Measurements from ENCODE around the gene ZBTB17. TPM values are rescaled to one million over a fixed set of nuclear protein-coding genes. Genes with fewer than 3 reads are reported as not detected.
"Not testable (repeated sequence)": the region's sequence is repeated elsewhere in the genome, so short reads cannot be mapped to it uniquely, and the experiment has no call there.

Gene ZBTB17
- total RNA-seq, 1 donor from 2014 or later = 86.9 TPM

DNA sequence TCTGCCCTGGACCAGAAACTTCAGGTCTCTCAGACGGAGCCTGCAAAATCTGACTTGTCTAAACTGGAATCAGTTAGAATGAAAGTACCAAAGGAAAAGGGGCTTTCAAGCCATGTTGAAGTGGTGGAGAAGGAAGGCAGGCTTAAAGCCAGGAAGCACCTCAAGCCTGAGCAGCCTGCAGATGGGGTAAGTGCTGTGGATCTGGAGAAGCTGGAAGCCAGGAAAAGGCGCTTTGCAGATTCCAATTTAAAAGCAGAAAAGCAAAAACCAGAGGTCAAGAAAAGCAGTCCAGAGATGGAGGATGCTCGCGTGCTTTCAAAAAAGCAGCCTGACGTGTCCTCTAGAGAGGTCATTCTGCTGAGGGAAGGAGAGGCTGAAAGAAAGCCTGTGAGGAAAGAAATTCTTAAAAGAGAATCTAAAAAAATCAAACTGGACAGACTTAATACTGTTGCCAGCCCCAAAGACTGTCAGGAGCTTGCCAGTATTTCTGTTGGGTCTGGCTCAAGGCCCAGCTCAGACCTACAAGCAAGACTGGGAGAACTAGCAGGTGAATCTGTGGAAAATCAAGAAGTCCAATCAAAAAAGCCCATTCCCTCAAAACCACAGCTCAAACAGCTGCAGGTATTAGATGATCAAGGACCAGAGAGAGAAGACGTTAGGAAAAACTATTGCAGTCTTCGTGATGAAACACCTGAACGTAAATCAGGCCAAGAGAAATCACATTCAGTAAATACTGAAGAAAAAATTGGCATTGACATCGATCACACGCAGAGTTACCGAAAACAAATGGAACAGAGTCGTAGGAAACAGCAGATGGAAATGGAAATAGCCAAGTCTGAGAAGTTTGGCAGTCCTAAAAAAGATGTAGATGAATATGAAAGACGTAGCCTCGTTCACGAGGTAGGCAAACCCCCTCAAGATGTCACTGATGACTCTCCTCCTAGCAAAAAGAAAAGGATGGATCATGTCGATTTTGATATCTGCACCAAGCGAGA is 46.6 kb downstream of the ZBTB17 start:
- Mint-ChIP-seq H3K27ac (ENCODE audit: unreplicated experiment) (no peak overlapping the region), H3K27me3 (ENCODE audit: unreplicated experiment) (peaks cover 2% of the 10 kb centered on the region), H3K4me3 (ENCODE audit: unreplicated experiment) (no peak overlapping the region), H3K36me3 (ENCODE audit: unreplicated experiment) (peaks cover 21% of the 10 kb centered on the region), H3K4me1 (ENCODE audit: low read depth, unreplicated experiment) (no peaks in the 10 kb centered on the region), H3K9me3 (ENCODE audit: unreplicated experiment) (peaks cover 9% of the 10 kb centered on the region)
- TF ChIP-seq, protein P1, sequence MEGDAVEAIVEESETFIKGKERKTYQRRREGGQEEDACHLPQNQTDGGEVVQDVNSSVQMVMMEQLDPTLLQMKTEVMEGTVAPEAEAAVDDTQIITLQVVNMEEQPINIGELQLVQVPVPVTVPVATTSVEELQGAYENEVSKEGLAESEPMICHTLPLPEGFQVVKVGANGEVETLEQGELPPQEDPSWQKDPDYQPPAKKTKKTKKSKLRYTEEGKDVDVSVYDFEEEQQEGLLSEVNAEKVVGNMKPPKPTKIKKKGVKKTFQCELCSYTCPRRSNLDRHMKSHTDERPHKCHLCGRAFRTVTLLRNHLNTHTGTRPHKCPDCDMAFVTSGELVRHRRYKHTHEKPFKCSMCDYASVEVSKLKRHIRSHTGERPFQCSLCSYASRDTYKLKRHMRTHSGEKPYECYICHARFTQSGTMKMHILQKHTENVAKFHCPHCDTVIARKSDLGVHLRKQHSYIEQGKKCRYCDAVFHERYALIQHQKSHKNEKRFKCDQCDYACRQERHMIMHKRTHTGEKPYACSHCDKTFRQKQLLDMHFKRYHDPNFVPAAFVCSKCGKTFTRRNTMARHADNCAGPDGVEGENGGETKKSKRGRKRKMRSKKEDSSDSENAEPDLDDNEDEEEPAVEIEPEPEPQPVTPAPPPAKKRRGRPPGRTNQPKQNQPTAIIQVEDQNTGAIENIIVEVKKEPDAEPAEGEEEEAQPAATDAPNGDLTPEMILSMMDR (IDR thresholded peaks at IDR 0.05; ENCODE audit: partially characterized antibody, unreplicated experiment) = no peak
- no peak for DNase-seq

DNA sequence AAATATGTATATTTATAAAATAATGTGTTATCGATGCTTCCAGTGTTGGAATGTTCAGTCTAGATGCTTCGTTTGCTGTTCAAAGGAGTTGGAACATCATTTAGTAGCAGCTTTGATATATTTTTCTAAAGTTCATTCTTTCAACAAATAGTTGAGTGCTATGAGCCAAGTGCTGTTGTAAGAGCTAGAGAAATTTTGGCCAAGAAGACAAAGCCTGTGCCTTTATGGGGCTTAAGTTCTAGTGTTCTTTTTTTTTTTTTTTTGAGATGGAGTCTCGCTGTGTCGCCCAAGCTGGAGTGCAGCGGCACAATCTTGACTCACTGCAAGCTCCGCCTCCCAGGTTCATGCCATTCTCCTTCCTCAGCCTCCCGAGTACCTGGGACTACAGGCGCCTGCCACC is 49.5 kb downstream of the ZBTB17 start:
- H3K9me3 Mint-ChIP-seq (ENCODE audit: unreplicated experiment); DNase-seq; H3K4me3 Mint-ChIP-seq (ENCODE audit: unreplicated experiment); H3K4me1 Mint-ChIP-seq (ENCODE audit: low read depth, unreplicated experiment); H3K27ac Mint-ChIP-seq (ENCODE audit: unreplicated experiment); H3K27me3 Mint-ChIP-seq (ENCODE audit: unreplicated experiment): not testable (repeated sequence)
- peaks cover 21% of the 10 kb centered on the region for H3K36me3 Mint-ChIP-seq (ENCODE audit: unreplicated experiment)

DNA sequence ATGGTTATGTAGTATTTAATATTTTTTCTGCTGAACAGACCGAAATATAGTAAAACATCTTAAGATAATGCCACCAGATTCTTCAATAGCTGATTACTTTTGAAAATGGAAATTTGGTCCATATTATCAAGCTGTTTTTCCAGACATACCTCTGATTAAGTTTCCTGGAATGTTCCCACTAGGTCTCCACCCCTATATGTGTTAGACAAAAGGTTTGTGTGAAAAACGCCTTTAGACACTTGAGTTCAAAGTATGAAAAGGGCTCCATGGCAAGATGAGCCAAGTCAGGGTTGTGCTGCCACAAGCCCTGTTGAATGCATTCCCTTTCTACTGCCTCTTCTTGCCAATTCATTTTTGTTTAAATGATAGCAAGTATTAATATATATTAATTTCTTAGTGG is 52.7 kb downstream of the ZBTB17 start:
- Mint-ChIP-seq H3K4me1 (ENCODE audit: low read depth, unreplicated experiment) (no peaks in the 10 kb centered on the region), H3K36me3 (ENCODE audit: unreplicated experiment) (peaks cover 4% of the 10 kb centered on the region), H3K27me3 (ENCODE audit: unreplicated experiment) (no peaks in the 10 kb centered on the region), H3K9me3 (ENCODE audit: unreplicated experiment) (peaks cover 3% of the 10 kb centered on the region), H3K4me3 (ENCODE audit: unreplicated experiment) (no peak overlapping the region), H3K27ac (ENCODE audit: unreplicated experiment) (no peak overlapping the region)
- TF ChIP-seq, protein P1 (IDR thresholded peaks at IDR 0.05; ENCODE audit: partially characterized antibody, unreplicated experiment) = no peak
- no peak for DNase-seq

DNA sequence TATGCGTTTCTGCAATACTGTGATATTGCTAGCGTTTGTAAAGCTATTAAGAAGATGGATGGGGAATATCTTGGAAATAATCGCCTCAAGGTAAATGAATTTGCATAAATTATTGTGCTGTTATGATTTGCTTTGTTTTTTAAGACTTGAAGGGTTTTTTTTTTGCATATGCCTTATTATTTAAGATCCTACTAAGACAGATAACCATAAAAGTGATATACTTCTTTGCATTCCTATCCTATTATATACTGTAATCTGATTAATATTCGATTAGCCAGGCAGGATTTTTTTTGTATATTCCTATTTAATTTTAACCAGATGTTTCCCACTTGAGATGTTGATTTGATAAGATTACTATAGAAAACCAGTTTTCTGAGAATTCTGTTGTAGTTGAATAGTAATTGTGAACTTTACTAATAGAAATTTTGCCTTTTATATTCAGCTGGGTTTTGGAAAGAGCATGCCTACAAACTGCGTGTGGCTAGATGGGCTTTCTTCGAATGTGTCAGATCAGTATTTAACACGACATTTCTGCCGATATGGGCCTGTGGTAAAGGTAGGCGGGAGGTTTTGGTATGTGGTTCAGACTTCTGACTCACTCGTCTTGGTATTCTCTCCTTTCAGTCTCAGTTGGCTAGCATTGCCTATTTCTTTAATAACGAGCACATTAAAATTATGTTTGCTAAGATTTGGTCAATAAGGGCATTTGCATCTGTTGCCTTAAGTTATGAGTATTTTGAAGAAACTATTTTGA is 56.8 kb downstream of the ZBTB17 start:
- TF ChIP-seq, protein P1 (IDR thresholded peaks at IDR 0.05; ENCODE audit: partially characterized antibody, unreplicated experiment) = no peak

DNA sequence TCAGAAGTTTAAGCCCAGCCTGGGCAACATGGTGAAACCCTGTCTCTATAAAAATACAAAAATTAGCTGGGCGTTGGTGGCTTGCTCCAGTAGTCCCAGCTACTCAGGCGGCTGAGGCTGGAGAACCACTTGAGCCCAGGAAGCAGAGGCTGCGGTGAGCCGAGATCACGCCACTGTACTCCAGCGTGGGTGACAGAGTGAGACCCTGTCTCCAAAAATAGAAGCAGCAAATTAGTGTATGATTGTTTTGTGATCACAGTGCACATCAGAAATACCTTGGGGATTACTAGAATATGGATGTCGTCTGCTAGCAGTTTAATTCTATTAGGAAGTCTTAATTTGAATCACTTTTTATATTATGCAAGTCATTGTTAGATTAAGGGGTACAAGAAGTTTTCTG is 59.0 kb downstream of the ZBTB17 start:
- no peaks in the 10 kb centered on the region for H3K4me1 Mint-ChIP-seq (ENCODE audit: low read depth, unreplicated experiment)
- no peak overlapping the region for H3K4me3 Mint-ChIP-seq (ENCODE audit: unreplicated experiment)
- no peaks in the 10 kb centered on the region for H3K9me3 Mint-ChIP-seq (ENCODE audit: unreplicated experiment)
- no peaks in the 10 kb centered on the region for H3K36me3 Mint-ChIP-seq (ENCODE audit: unreplicated experiment)
- H3K27me3 Mint-ChIP-seq (ENCODE audit: unreplicated experiment) = peaks cover 2% of the 10 kb centered on the region
- TF ChIP-seq, protein P1 (IDR thresholded peaks at IDR 0.05; ENCODE audit: partially characterized antibody, unreplicated experiment) = no peak
- no peak for DNase-seq
- H3K27ac Mint-ChIP-seq (ENCODE audit: unreplicated experiment) = no peak overlapping the region

More for the DNA sequence above, 56.8 kb downstream of the ZBTB17 start:
- Mint-ChIP-seq H3K4me1 (ENCODE audit: low read depth, unreplicated experiment) (no peaks in the 10 kb centered on the region), H3K9me3 (ENCODE audit: unreplicated experiment) (peaks cover 3% of the 10 kb centered on the region), H3K36me3 (ENCODE audit: unreplicated experiment) (no peaks in the 10 kb centered on the region), H3K4me3 (ENCODE audit: unreplicated experiment) (no peak overlapping the region), H3K27ac (ENCODE audit: unreplicated experiment) (no peak overlapping the region), H3K27me3 (ENCODE audit: unreplicated experiment) (peaks cover 2% of the 10 kb centered on the region)
- DNase-seq = no peak
